AG04450 (cell line): ENCODE measurements around the gene FSTL1. TPM values are rescaled to one million over a fixed set of nuclear protein-coding genes. Genes with fewer than 3 reads are reported as not detected.

Source experiments
- CTCF ChIA-PET: fragments of 300-600, 350-600 bp; formaldehyde crosslinking; extraction: SDS; loops from one replicate; lab custom pipeline; 2022; ENCODE audit warnings: antibody characterized with exemption, inconsistent platforms; lab: Charles Lee
- POLR2A ChIA-PET: fragments of 350-600 bp; formaldehyde crosslinking; extraction: SDS; loops from one replicate; lab custom pipeline; 2021; ENCODE audit warnings: antibody characterized with exemption, inconsistent platforms; lab: Yijun Ruan, JAX
- DNase-seq: peaks from one replicate; pipeline ENCODE4 v3.0.0-alpha.2; 2011; ENCODE audit warnings: low read depth, low spot score
- H3K27ac ChIP-seq: one replicate; pipeline ENCODE4 v1.5.1; 2012; ENCODE audit warnings: low read depth, low read length, control low read depth
- H3K27me3 ChIP-seq: one replicate; pipeline ENCODE4 v1.6.0; 2012; ENCODE audit warnings: low read length; ENCODE audit not compliant: control insufficient read depth, insufficient read depth
- H3K4me3 ChIP-seq: 2 replicates; pipeline ENCODE4 v1.5.1; 2011; ENCODE audit warnings: mild to moderate bottlenecking, low read depth, low read length, control low read depth
- H3K9me3 ChIP-seq: 2 replicates; pipeline ENCODE4 v1.5.1; 2012; ENCODE audit warnings: low read length; ENCODE audit not compliant: control insufficient read depth, insufficient read depth
- CTCF ChIP-seq: IDR thresholded peaks from 2 replicates; pipeline ENCODE4 v1.5.1; 2011; ENCODE audit warnings: low read depth, low read length, control low read depth, inconsistent platforms
- polyA plus RNA-seq: library from polyadenylated mRNA; depleted of rRNA; stranded (reverse); fragments of >200 nt; gene quantifications from 2 replicates; pipeline ENCODE4 v1.2.3, GENCODE V29; 2011

FSTL1 gene
- polyA plus RNA-seq, 1 experiment, result 1,126 TPM

- H3K9me3 ChIP-seq, result no peaks in the 10 kb centered on the region
- no peaks in the 10 kb centered on the region for H3K27me3 ChIP-seq
- no peak for TF ChIP-seq CTCF
- CTCF ChIA-PET, result interaction anchor here (0.6 to 6.6 kb wide), 5 partner anchors 19 to 124 kb away, joined by 3 to 33 read pairs (median 4); no protein-coding TSS in a partner anchor
- no peak for DNase-seq
- POLR2A ChIA-PET, result interaction anchor here (0.6 to 1.4 kb wide), 4 partner anchors 10 to 202 kb away, joined by 3 to 6 read pairs (median 3); partner anchors contain the start of gene FSTL1
- no peak overlapping the region for H3K4me3 ChIP-seq
- H3K27ac ChIP-seq, result no peak overlapping the region
These were observed 14.2 kb downstream of the FSTL1 start for GRCh38 chr3:120436523-120437050.

- POLR2A ChIA-PET, result interaction anchor here (1.0 to 1.2 kb wide), 2 partner anchors 10 to 14 kb away, joined by 4 to 6 read pairs; no protein-coding TSS in a partner anchor
- CTCF ChIA-PET, result interaction anchor here (0.6 to 6.6 kb wide), 7 partner anchors 9 to 191 kb away, joined by 3 to 33 read pairs (median 4); no protein-coding TSS in a partner anchor
- Histone ChIP-seq H3K27me3 (no peaks in the 10 kb centered on the region), H3K27ac (peak overlapping the region; percentile 42), H3K4me3 (no peak overlapping the region), H3K9me3 (no peaks in the 10 kb centered on the region)
- no peak for DNase-seq
- no peak for TF ChIP-seq CTCF
These were observed 15.2 kb downstream of the FSTL1 start for GRCh38 chr3:120435621-120436020.

GRCh38 chr3:120433662-120434331, 17.0 kb downstream of the FSTL1 start:
- no peak for TF ChIP-seq CTCF
- POLR2A ChIA-PET, result no interaction called here
- Histone ChIP-seq H3K27ac (no peak overlapping the region), H3K27me3 (no peaks in the 10 kb centered on the region), H3K4me3 (no peak overlapping the region), H3K9me3 (no peaks in the 10 kb centered on the region)
- no peak for DNase-seq
- CTCF ChIA-PET, result interaction anchor here (1.8 to 2.8 kb wide), 5 partner anchors 11 to 134 kb away, joined by 4 to 24 read pairs (median 15); no protein-coding TSS in a partner anchor

- ChIA-PET POLR2A (interaction anchor here (1.0 to 1.4 kb wide), 6 partner anchors 11 to 127 kb away, joined by 3 to 8 read pairs (median 6); partner anchors contain the start of gene FSTL1), CTCF (interaction anchor here (0.6 to 2.8 kb wide), 6 partner anchors 8 to 135 kb away, joined by 3 to 24 read pairs (median 12); no protein-coding TSS in a partner anchor)
- Histone ChIP-seq H3K4me3 (no peak overlapping the region), H3K27ac (peak overlapping the region; percentile 77), H3K9me3 (no peaks in the 10 kb centered on the region), H3K27me3 (no peaks in the 10 kb centered on the region)
- peak; percentile 77 for DNase-seq
- TF ChIP-seq CTCF, result no peak
These were observed 18.5 kb downstream of the FSTL1 start for GRCh38 chr3:120432150-120432860.
